HepG2 (cell line): ENCODE results near the gene PNP. TPM values are rescaled to one million over a fixed set of nuclear protein-coding genes. Genes with fewer than 3 reads are reported as not detected.

Source experiments
- ARNT ChIP-seq: fragments of 450-650 bp; IDR thresholded peaks from 2 replicates; pipeline ENCODE4 v1.6.1; 2017
- BHLHE40 ChIP-seq: IDR thresholded peaks from 2 replicates; pipeline ENCODE4 v1.6.1; 2011; ENCODE audit warnings: low read length, improper control_type of control experiment
- CBX2 ChIP-seq, 2 experiments: fragments of 200-600 bp in 1 of 2; sonication (generic); formaldehyde crosslinking in 1 of 2; IDR thresholded peaks; 2 replicates each; pipeline versions ENCODE4 v1.7.0 to v1.8.1; 2018 to 2022; ENCODE audit warnings: low read depth in 2 of 2, low read length in 1 of 2, mild to moderate bottlenecking in 1 of 2, missing genetic modification reagents in 1 of 2
- EP300 ChIP-seq, 3 experiments: sonication (generic) in 1 of 3; formaldehyde crosslinking in 1 of 3; IDR thresholded peaks; 2 replicates each; pipeline versions ENCODE4 v1.5.1 to v1.6.1; 2011 to 2020; ENCODE audit warnings: low read depth in 2 of 3, low read length in 2 of 3, borderline replicate concordance in 1 of 3, improper control_type of control experiment in 1 of 3, mild to moderate bottlenecking in 1 of 3, missing genetic modification reagents in 1 of 3, moderate library complexity in 1 of 3
- KDM5A ChIP-seq: fragments of 200-600 bp; sonication (generic); IDR thresholded peaks from 2 replicates; pipeline ENCODE4 v1.7.0; 2018; ENCODE audit warnings: antibody characterized with exemption, mild to moderate bottlenecking, low read length, borderline replicate concordance
- LBX2 ChIP-seq: sonication (generic); formaldehyde crosslinking; IDR thresholded peaks from 2 replicates; pipeline ENCODE4 v1.5.0; 2020; ENCODE audit warnings: missing genetic modification reagents, mild to moderate bottlenecking, borderline replicate concordance
- NFE2L1 ChIP-seq: sonication (generic); formaldehyde crosslinking; IDR thresholded peaks from 2 replicates; pipeline ENCODE4 v1.4.0; 2020; ENCODE audit warnings: missing genetic modification reagents, mild to moderate bottlenecking, borderline replicate concordance
- PAX8 ChIP-seq: sonication (generic); formaldehyde crosslinking; IDR thresholded peaks from 2 replicates; pipeline ENCODE4 v1.8.0; 2022; ENCODE audit warnings: mild to moderate bottlenecking, missing genetic modification reagents, borderline replicate concordance
- RARA ChIP-seq: IDR thresholded peaks from 2 replicates; pipeline ENCODE4 v1.6.1; 2016; ENCODE audit warnings: missing genetic modification reagents, missing compliant biosample characterization
- RFX5 ChIP-seq: IDR thresholded peaks from 2 replicates; pipeline ENCODE4 v1.6.1; 2011; ENCODE audit warnings: low read depth, low read length, improper control_type of control experiment
- SRSF4 ChIP-seq: fragments of 200-400 bp; formaldehyde crosslinking; IDR thresholded peaks from one replicate; pipeline ENCODE4 v1.6.1; 2018; ENCODE audit warnings: mild to moderate bottlenecking, low read depth, low read length, moderate library complexity; ENCODE audit not compliant: poor library complexity, severe bottlenecking
- THRA ChIP-seq: sonication (generic); formaldehyde crosslinking; IDR thresholded peaks from 2 replicates; pipeline ENCODE4 v1.4.0; 2020; ENCODE audit warnings: missing genetic modification reagents, borderline replicate concordance
- ZNF124 ChIP-seq: sonication (generic); formaldehyde crosslinking; IDR thresholded peaks from 2 replicates; pipeline ENCODE4 v1.4.0; 2020; ENCODE audit warnings: missing genetic modification reagents
- ZNF253 ChIP-seq: sonication (generic); formaldehyde crosslinking; IDR thresholded peaks from 2 replicates; pipeline ENCODE4 v1.8.0; 2022; ENCODE audit warnings: mild to moderate bottlenecking, missing genetic modification reagents, borderline replicate concordance
- ZNF350 ChIP-seq: sonication (generic); formaldehyde crosslinking; IDR thresholded peaks from 2 replicates; pipeline ENCODE4 v1.4.0; 2020; ENCODE audit warnings: mild to moderate bottlenecking, low read depth, missing genetic modification reagents, borderline replicate concordance
- ZNF562 ChIP-seq: sonication (generic); formaldehyde crosslinking; IDR thresholded peaks from 2 replicates; pipeline ENCODE4 v1.8.0; 2022; ENCODE audit warnings: missing genetic modification reagents, borderline replicate concordance
- polyA plus RNA-seq, 8 experiments: library from polyadenylated mRNA; depleted of rRNA in 3 of 8; stranded (reverse) in 7 of 8; unstranded in 1 of 8; fragments of >200 nt; fragmentation: Illumina TruSeq in 4 of 8; extraction: Trizol in 4 of 8; gene quantifications; 2 replicates each; pipeline versions ENCODE4 v1.2.1 to v1.2.3, GENCODE V29; 2011 to 2016; ENCODE audit warnings: low read depth in 4 of 8, missing spikeins in 1 of 8, mixed read lengths in 1 of 8; ENCODE audit not compliant: insufficient read depth in 1 of 8
- total RNA-seq, 5 experiments: library from RNA; depleted of rRNA; stranded (reverse); fragments of >200 nt; fragmentation: Illumina TruSeq; extraction: Trizol; gene quantifications; 2 replicates each; pipeline ENCODE4 v1.2.3, GENCODE V29; 2016; ENCODE audit warnings: low read depth in 1 of 5
- TF ChIP-seq, protein P1 (sequence below), 2 experiments: sonication (generic) in 1 of 2; formaldehyde crosslinking in 1 of 2; IDR thresholded peaks; 2 replicates each; pipeline versions ENCODE4 v1.5.1 to v1.6.1; 2011 to 2020; ENCODE audit warnings: borderline replicate concordance in 1 of 2, low read depth in 1 of 2, low read length in 1 of 2, mild to moderate bottlenecking in 1 of 2, missing genetic modification reagents in 1 of 2, moderate library complexity in 1 of 2
- TF ChIP-seq, protein P2 (sequence below): sonication (generic); formaldehyde crosslinking; conservative IDR thresholded peaks from 2 replicates; pipeline ENCODE4 v1.4.0; 2020; ENCODE audit warnings: missing genetic modification reagents

Gene PNP
- total and polyA plus RNA-seq, 2 of the 13 experiments (the other 11 are each of a cell fraction or from before 2014, with no cell fraction given), result 45.4 to 74.8 TPM

GRCh38 chr14:20461225-20462141 lies 7.7 kb upstream of the PNP start, which contains the start of gene PIP4P1 (continued):
- TF ChIP-seq ZNF350 (CRISPR knock-in tag) (peak; percentile 89), THRA (CRISPR knock-in tag) (peak; percentile 81), EP300 (IDR thresholded peaks at IDR 0.05; ENCODE audit: low read depth in 2 of 2, low read length in 2 of 2) (peak; percentile 25 to 56; a peak in 3 of 4 replicates), EP300 (CRISPR knock-in tag; IDR thresholded peaks at IDR 0.05; ENCODE audit: borderline replicate concordance) (peak; percentile 72; the same call in 1 of the 2 replicates), PAX8 (CRISPR knock-in tag) (no peak), ZNF253 (CRISPR knock-in tag) (peak; percentile 63; the same call in 1 of the 2 replicates), ARNT (no peak), NFE2L1 (no peak), ZNF124 (CRISPR knock-in tag) (peak; percentile 74; the same call in 1 of the 2 replicates), RARA (CRISPR knock-in tag) (peak; percentile 68), KDM5A (peak; percentile 71; the same call in 1 of the 2 replicates), CBX2 (IDR thresholded peaks at IDR 0.05; ENCODE audit: low read depth, low read length) (no peak), CBX2 (CRISPR knock-in tag; IDR thresholded peaks at IDR 0.05; ENCODE audit: low read depth) (0 out of 2 replicates have a peak, but pooled peaks have one; percentile 27), SRSF4 (no peak), BHLHE40 (peak; percentile 99), ZNF562 (CRISPR knock-in tag) (no peak), RFX5 (peak; percentile 85), LBX2 (CRISPR knock-in tag) (peak; percentile 92; the same call in 1 of the 2 replicates)
- TF ChIP-seq, protein P1, sequence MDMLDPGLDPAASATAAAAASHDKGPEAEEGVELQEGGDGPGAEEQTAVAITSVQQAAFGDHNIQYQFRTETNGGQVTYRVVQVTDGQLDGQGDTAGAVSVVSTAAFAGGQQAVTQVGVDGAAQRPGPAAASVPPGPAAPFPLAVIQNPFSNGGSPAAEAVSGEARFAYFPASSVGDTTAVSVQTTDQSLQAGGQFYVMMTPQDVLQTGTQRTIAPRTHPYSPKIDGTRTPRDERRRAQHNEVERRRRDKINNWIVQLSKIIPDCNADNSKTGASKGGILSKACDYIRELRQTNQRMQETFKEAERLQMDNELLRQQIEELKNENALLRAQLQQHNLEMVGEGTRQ (IDR thresholded peaks at IDR 0.05; ENCODE audit: low read depth, low read length), result peak; percentile 100
- TF ChIP-seq, protein P1 (CRISPR knock-in tag; IDR thresholded peaks at IDR 0.05; ENCODE audit: borderline replicate concordance), result peak; percentile 100
- TF ChIP-seq, protein P2, sequence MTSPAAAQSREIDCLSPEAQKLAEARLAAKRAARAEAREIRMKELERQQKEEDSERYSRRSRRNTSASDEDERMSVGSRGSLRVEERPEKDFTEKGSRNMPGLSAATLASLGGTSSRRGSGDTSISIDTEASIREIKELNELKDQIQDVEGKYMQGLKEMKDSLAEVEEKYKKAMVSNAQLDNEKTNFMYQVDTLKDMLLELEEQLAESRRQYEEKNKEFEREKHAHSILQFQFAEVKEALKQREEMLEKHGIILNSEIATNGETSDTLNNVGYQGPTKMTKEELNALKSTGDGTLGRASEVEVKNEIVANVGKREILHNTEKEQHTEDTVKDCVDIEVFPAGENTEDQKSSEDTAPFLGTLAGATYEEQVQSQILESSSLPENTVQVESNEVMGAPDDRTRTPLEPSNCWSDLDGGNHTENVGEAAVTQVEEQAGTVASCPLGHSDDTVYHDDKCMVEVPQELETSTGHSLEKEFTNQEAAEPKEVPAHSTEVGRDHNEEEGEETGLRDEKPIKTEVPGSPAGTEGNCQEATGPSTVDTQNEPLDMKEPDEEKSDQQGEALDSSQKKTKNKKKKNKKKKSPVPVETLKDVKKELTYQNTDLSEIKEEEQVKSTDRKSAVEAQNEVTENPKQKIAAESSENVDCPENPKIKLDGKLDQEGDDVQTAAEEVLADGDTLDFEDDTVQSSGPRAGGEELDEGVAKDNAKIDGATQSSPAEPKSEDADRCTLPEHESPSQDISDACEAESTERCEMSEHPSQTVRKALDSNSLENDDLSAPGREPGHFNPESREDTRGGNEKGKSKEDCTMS (CRISPR knock-in tag), result peak; percentile 87; the same call in 1 of the 2 replicates
